ENCODE measurements around the gene TSEN54. TPM values are rescaled to one million over a fixed set of nuclear protein-coding genes. Genes with fewer than 3 reads are reported as not detected.

The TSEN54 gene
- total RNA-seq, 2 experiments from 2014 or later: 73.3 to 78.7 TPM

DNA sequence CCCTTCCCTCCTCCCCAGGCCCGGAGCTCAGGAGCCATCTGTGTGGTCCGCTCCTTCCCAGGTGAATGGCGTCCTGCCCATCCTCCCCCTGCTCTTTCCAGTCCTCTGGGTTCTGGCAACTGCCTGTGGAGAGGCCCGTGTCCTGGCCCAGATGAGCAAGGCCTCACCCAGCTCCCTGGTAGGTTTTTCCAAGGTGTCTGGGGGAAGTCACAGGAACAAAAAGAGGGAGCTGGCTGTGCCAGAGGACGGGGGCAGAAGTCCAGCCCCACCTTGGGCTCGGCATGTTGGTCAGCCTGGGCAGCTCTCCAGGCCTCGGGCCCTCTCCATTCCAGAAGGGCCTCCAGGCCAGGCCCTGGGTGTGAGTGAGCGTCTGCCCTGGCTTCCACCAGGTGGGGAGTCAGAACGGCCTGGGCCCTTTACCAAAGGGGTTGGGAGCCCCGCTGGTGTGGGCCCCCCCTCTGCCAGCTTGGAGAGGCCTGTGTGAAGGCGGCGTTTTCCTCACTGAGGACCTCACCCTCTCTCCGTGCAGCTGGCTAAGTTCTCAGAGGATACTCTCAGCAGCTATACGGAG, 26.1 kb upstream of the TSEN54 start:
- intact Hi-C loops (cut with DNase I, micrococcal nuclease): no loop called here
- peaks cover 49% of the 10 kb centered on the region for H3K36me3 ChIP-seq (ENCODE audit: insufficient read depth, low read length)
- Mint-ChIP-seq H3K4me1 (ENCODE audit: low read depth) (peaks cover 22% of the 10 kb centered on the region), H3K9me3 (no peaks in the 10 kb centered on the region), H3K4me3 (no peak overlapping the region), H3K36me3 (ENCODE audit: low read depth) (peaks cover 47% of the 10 kb centered on the region), H3K27ac (no peak overlapping the region), H3K27me3 (no peaks in the 10 kb centered on the region)
- H3K9me3 ChIP-seq (ENCODE audit: control insufficient read depth in 1 of 2, insufficient read depth in 1 of 2, low read length in 2 of 2): no peaks in the 10 kb centered on the region
- H3K4me1 ChIP-seq (ENCODE audit: insufficient read depth, low read length): peaks cover 30% of the 10 kb centered on the region
- DNase-seq: no peak
- no peak overlapping the region for H3K4me3 ChIP-seq (ENCODE audit: low read length)
- H3K27me3 ChIP-seq (ENCODE audit: control insufficient read depth in 1 of 2, insufficient read depth in 2 of 2, low read length in 2 of 2): no peaks in the 10 kb centered on the region
- CTCF ChIA-PET: no interaction called here
- ATAC-seq (ENCODE audit: poor library complexity): no peak
- H3K27ac ChIP-seq (ENCODE audit: low read depth in 1 of 2, low read length in 2 of 2): no peak overlapping the region
- TF ChIP-seq, protein P1, sequence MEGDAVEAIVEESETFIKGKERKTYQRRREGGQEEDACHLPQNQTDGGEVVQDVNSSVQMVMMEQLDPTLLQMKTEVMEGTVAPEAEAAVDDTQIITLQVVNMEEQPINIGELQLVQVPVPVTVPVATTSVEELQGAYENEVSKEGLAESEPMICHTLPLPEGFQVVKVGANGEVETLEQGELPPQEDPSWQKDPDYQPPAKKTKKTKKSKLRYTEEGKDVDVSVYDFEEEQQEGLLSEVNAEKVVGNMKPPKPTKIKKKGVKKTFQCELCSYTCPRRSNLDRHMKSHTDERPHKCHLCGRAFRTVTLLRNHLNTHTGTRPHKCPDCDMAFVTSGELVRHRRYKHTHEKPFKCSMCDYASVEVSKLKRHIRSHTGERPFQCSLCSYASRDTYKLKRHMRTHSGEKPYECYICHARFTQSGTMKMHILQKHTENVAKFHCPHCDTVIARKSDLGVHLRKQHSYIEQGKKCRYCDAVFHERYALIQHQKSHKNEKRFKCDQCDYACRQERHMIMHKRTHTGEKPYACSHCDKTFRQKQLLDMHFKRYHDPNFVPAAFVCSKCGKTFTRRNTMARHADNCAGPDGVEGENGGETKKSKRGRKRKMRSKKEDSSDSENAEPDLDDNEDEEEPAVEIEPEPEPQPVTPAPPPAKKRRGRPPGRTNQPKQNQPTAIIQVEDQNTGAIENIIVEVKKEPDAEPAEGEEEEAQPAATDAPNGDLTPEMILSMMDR (IDR thresholded peaks at IDR 0.05): no peak
- POLR2A ChIA-PET: no interaction called here

DNA sequence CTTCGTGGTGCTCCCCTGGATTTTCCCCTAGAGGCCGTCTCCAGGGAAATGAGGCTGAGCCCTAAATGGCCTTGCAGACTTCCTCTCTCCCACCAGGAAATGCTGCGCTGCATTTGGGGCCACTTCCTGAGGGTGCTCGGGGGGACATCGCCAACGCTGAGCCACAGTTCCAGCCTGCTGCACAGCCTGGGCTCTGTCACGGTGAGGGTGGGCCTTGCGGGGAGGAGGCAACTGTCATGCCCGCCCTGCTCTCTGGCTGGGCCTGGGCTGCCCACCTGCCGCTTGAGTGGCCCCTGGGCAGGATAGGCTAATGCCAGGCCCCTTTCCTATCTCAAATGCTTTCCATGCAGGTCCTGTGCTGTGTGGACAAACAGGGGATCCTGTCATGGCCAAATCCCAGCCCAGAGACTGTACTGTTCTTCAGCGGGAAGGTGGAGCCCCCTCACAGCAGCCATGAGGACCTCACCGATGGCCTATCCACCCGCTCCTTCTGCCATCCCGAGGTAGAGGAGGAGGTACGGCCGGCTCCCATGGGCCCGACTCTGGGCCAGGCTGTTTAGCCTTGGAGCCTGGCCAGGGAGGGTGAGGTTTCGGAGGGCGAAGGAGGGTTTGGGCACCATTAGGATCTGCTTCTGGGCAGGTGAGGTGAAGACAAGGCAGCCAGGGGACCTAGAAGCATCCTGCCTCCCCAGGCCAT, 25.2 kb upstream of the TSEN54 start:
- intact Hi-C loops (cut with DNase I, micrococcal nuclease): no loop called here
- Histone ChIP-seq H3K4me1 (ENCODE audit: insufficient read depth, low read length) (peaks cover 26% of the 10 kb centered on the region), H3K9me3 (ENCODE audit: control insufficient read depth in 1 of 2, insufficient read depth in 1 of 2, low read length in 2 of 2) (no peaks in the 10 kb centered on the region), H3K27me3 (ENCODE audit: control insufficient read depth in 1 of 2, insufficient read depth in 2 of 2, low read length in 2 of 2) (no peaks in the 10 kb centered on the region), H3K4me3 (ENCODE audit: low read length) (no peak overlapping the region), H3K36me3 (ENCODE audit: insufficient read depth, low read length) (peaks cover 53% of the 10 kb centered on the region), H3K27ac (ENCODE audit: low read depth in 1 of 2, low read length in 2 of 2) (no peak overlapping the region)
- no peak for ATAC-seq (ENCODE audit: poor library complexity)
- TF ChIP-seq, protein P1 (IDR thresholded peaks at IDR 0.05): no peak
- Mint-ChIP-seq H3K4me3 (no peak overlapping the region), H3K9me3 (no peaks in the 10 kb centered on the region), H3K27me3 (no peaks in the 10 kb centered on the region), H3K4me1 (ENCODE audit: low read depth) (peaks cover 20% of the 10 kb centered on the region), H3K36me3 (ENCODE audit: low read depth) (peaks cover 55% of the 10 kb centered on the region), H3K27ac (no peak overlapping the region)
- POLR2A ChIA-PET: no interaction called here
- CTCF ChIA-PET: no interaction called here
- no peak for DNase-seq

DNA sequence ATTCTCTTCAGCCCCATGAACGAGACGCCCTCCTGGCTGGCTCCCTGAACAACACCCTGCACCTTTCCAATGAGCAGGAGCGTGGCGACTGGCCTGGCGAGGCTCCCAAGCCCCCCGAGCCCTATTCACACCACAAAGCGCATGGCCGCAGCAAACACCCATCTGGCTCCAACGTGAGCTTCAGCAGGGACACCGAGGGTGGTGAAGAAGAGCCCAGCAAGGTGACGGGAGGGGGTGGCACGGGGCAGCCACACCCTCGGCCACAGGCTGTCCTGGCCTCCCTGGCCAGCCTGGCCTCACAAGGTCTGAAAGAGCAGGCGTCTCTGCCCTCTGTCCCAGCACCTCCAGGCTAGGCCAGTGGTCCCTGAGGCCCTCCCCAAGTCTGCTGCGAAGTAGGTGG, 24.6 kb upstream of the TSEN54 start:
- TF ChIP-seq, protein P1 (IDR thresholded peaks at IDR 0.05): no peak
- DNase-seq: no peak
- POLR2A ChIA-PET: no interaction called here
- no peak overlapping the region for H3K4me3 ChIP-seq (ENCODE audit: low read length)
- no peak for ATAC-seq (ENCODE audit: poor library complexity)
- Mint-ChIP-seq H3K27me3 (no peaks in the 10 kb centered on the region), H3K4me1 (ENCODE audit: low read depth) (peaks cover 14% of the 10 kb centered on the region), H3K36me3 (ENCODE audit: low read depth) (peaks cover 51% of the 10 kb centered on the region), H3K9me3 (no peaks in the 10 kb centered on the region), H3K27ac (no peak overlapping the region), H3K4me3 (no peak overlapping the region)
- CTCF ChIA-PET: no interaction called here
- intact Hi-C loops (cut with DNase I, micrococcal nuclease): no loop called here
- no peak overlapping the region for H3K27ac ChIP-seq (ENCODE audit: low read depth in 1 of 2, low read length in 2 of 2)
- H3K36me3 ChIP-seq (ENCODE audit: insufficient read depth, low read length): peaks cover 53% of the 10 kb centered on the region
- H3K9me3 ChIP-seq (ENCODE audit: control insufficient read depth in 1 of 2, insufficient read depth in 1 of 2, low read length in 2 of 2): no peaks in the 10 kb centered on the region
- H3K27me3 ChIP-seq (ENCODE audit: control insufficient read depth in 1 of 2, insufficient read depth in 2 of 2, low read length in 2 of 2): no peaks in the 10 kb centered on the region
- H3K4me1 ChIP-seq (ENCODE audit: insufficient read depth, low read length): peaks cover 20% of the 10 kb centered on the region

All from CD4-positive, alpha-beta T cell (primary cell).